B cell (primary cell): ENCODE data around the gene PPP2R5A. TPM values are rescaled to one million over a fixed set of nuclear protein-coding genes. Genes with fewer than 3 reads are reported as not detected.

Experiments
- ATAC-seq: fragments of 200-7000 bp; cut with Tn5 transposase; one replicate; pipeline ENCODE4 v1.10.0; 2021; ENCODE audit warnings: low read depth, mild to moderate bottlenecking, moderate number of reproducible peaks, moderate library complexity
- CTCF ChIA-PET: fragments of 350-600 bp; sonication (Branson Sonifier 250); formaldehyde crosslinking; loops from one replicate; lab custom pipeline; 2021; ENCODE audit warnings: antibody characterized with exemption, inconsistent platforms; lab: Charles Lee
- POLR2A ChIA-PET: fragments of 350-600 bp; sonication (Branson Sonifier 250); formaldehyde crosslinking; loops from one replicate; lab custom pipeline; 2021; ENCODE audit warnings: antibody characterized with exemption; lab: Charles Lee
- DNase-seq: peaks from one replicate; pipeline ENCODE4 v3.0.0; 2013
- H2AFZ ChIP-seq: 2 replicates; pipeline ENCODE4 v1.6.1; 2012; ENCODE audit warnings: mild to moderate bottlenecking, low read depth, low read length; ENCODE audit not compliant: insufficient read depth, poor library complexity, severe bottlenecking
- H3K27ac ChIP-seq, 2 donors: 1 replicate in 1 of 2; 2 replicates in 1 of 2; pipeline ENCODE4 v1.5.1; 2012 to 2013; ENCODE audit warnings: low read length in 2 of 2, mild to moderate bottlenecking in 2 of 2, moderate library complexity in 1 of 2
- H3K27me3 ChIP-seq, 4 experiments: fragments of 200-600 bp in 1 of 4; sonication (generic) in 1 of 4; replicated peaks in 1 of 4; 1 replicate in 2 of 4; 2 replicates in 2 of 4; pipeline versions ENCODE4 v1.6.1 to v1.7.0; 2013 to 2016; ENCODE audit warnings: low read length in 3 of 4, mild to moderate bottlenecking in 2 of 4, mixed read lengths in 1 of 4, moderate library complexity in 1 of 4; ENCODE audit not compliant: insufficient read depth in 4 of 4, control insufficient read depth in 3 of 4; ENCODE audit errors: control extremely low read depth in 1 of 4
- H3K36me3 ChIP-seq, 2 experiments: replicated peaks in 1 of 2; 1 replicate in 1 of 2; 2 replicates in 1 of 2; pipeline versions ENCODE4 v1.6.1 to v1.7.1; 2013; ENCODE audit warnings: low read length in 1 of 2; ENCODE audit not compliant: insufficient read depth in 2 of 2, control insufficient read depth in 1 of 2; ENCODE audit errors: control extremely low read depth in 1 of 2, extremely low read depth in 1 of 2
- H3K4me1 ChIP-seq, 2 donors: fragments of 200-600 bp in 1 of 2; sonication (generic) in 1 of 2; 1 replicate in 1 of 2; 2 replicates in 1 of 2; pipeline versions ENCODE4 v1.5.1 to v1.6.1; 2013 to 2017; ENCODE audit warnings: low read length in 2 of 2; ENCODE audit not compliant: control insufficient read depth in 2 of 2, insufficient read depth in 2 of 2
- H3K4me2 ChIP-seq: replicated peaks from 2 replicates; pipeline ENCODE3; 2012; ENCODE audit warnings: mild to moderate bottlenecking, low read depth, low read length; ENCODE audit not compliant: poor library complexity, severe bottlenecking
- H3K4me3 ChIP-seq, 5 experiments: fragments of 200-600 bp in 1 of 5; sonication (generic) in 1 of 5; 1 replicate in 3 of 5; 2 replicates in 2 of 5; pipeline versions ENCODE4 v1.5.1 to v1.7.0; 2011 to 2016; ENCODE audit warnings: low read length in 4 of 5, mild to moderate bottlenecking in 4 of 5, low read depth in 2 of 5, control low read depth in 1 of 5, moderate library complexity in 1 of 5; ENCODE audit not compliant: insufficient read depth in 1 of 5; ENCODE audit errors: control extremely low read depth in 1 of 5, extremely low read depth in 1 of 5
- H3K79me2 ChIP-seq: fragments of 200-600 bp; sonication (generic); one replicate; pipeline ENCODE4 v1.6.0; 2016; ENCODE audit warnings: low read length; ENCODE audit not compliant: control insufficient read depth, insufficient read depth
- H3K9ac ChIP-seq: fragments of 200-600 bp; sonication (generic); 2 replicates; pipeline ENCODE4 v1.6.1; 2017; ENCODE audit warnings: mild to moderate bottlenecking, low read length, moderate library complexity
- H3K9me3 ChIP-seq, 3 donors: one replicate each; pipeline versions ENCODE4 v1.6.1 to v1.7.1; 2013; ENCODE audit warnings: low read length in 2 of 3; ENCODE audit not compliant: control insufficient read depth in 2 of 3, insufficient read depth in 1 of 3; ENCODE audit errors: control extremely low read depth in 1 of 3
- H4K20me1 ChIP-seq: 2 replicates; pipeline ENCODE4 v1.6.0; 2012; ENCODE audit warnings: mild to moderate bottlenecking, low read length; ENCODE audit not compliant: insufficient read depth, control insufficient read depth, poor library complexity, severe bottlenecking
- H3K27ac Mint-ChIP-seq: one replicate; pipeline ENCODE4 v1.8.0; 2021; ENCODE audit warnings: mixed read lengths
- H3K27me3 Mint-ChIP-seq: one replicate; pipeline ENCODE4 v1.8.0; 2021; ENCODE audit warnings: mixed read lengths
- H3K4me1 Mint-ChIP-seq: one replicate; pipeline ENCODE4 v1.8.0; 2021; ENCODE audit warnings: mixed read lengths
- H3K4me3 Mint-ChIP-seq: one replicate; pipeline ENCODE4 v1.8.0; 2021; ENCODE audit warnings: mixed read lengths
- H3K9me3 Mint-ChIP-seq: one replicate; pipeline ENCODE4 v1.8.0; 2022; ENCODE audit warnings: mixed read lengths; ENCODE audit not compliant: insufficient read depth
- EZH2 ChIP-seq: IDR thresholded peaks from 2 replicates; pipeline ENCODE4 v1.6.1; 2012; ENCODE audit warnings: borderline replicate concordance, low read depth, mild to moderate bottlenecking, moderate library complexity, low read length; ENCODE audit not compliant: insufficient read depth, poor library complexity, severe bottlenecking
- WGBS: methylation state at CpG from one replicate; pipeline ENCODE4 v1.1.5; 2013; ENCODE audit warnings: missing lambda C conversion rate; ENCODE audit not compliant: insufficient coverage; 5-methylcytosine and 5-hydroxymethylcytosine counted together
- intact Hi-C: fragments of 100-400 bp; cut with micrococcal nuclease; formaldehyde crosslinking; loops from one replicate; pipeline ENCODE4 v1.10.0; 2022
- polyA plus RNA-seq: library from polyadenylated mRNA; depleted of rRNA; stranded (reverse); fragments of >200 nt; gene quantifications from 2 replicates; pipeline ENCODE4 v1.2.3, GENCODE V29; 2012
- total RNA-seq, 2 donors: library from RNA; stranded (reverse); fragments of 120-200 nt in 1 of 2; gene quantifications; 1 replicate in 1 of 2; 2 replicates in 1 of 2; pipeline versions ENCODE4 v1.2.3 to v1.2.4, GENCODE V29; 2013 to 2022
- TF ChIP-seq, protein P1 (sequence below): fragments of 200-600 bp; IDR thresholded peaks from one replicate; pipeline ENCODE4 v1.8.0; 2022; ENCODE audit warnings: antibody characterized with exemption, mild to moderate bottlenecking

Gene PPP2R5A
- total and polyA plus RNA-seq, 2 donors (not counting 1 experiment from before 2014, with no cell fraction given), result 22.4 to 43.4 TPM

DNA sequence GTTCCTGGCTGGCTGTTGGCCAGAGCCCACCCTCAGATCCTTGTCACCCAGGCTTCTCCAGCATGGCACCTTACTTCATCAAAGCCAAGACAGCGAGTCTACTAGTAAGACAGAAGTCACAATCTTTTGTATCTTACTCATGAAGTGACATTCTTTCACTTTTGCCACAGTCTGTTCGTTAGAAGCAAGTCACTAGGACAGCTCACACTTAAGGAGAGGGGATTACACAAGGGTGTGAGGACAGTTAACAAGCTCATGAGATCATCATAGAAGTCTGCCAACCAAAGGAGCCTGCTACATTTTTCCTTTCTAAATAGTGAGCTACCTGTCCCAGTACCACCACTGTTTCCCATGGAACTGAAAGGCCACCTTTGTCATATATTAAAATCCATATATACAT, 68.0 kb downstream of the PPP2R5A start:
- Histone ChIP-seq H3K9ac (no peak overlapping the region), H4K20me1 (peaks cover 1% of the 10 kb centered on the region), H3K4me2 (no peak overlapping the region), H2AFZ (no peak overlapping the region), H3K36me3 (peaks cover 15 to 54% of the 10 kb centered on the region in 2 experiments), H3K4me3 (no peak overlapping the region), H3K27me3 (no peaks in the 10 kb centered on the region), H3K4me1 (no peaks in the 10 kb centered on the region), H3K79me2 (peaks cover 3% of the 10 kb centered on the region), H3K27ac (no peak overlapping the region), H3K9me3 (no peaks in the 10 kb centered on the region)
- no peak for ATAC-seq
- intact Hi-C loops, result no loop called here
- Mint-ChIP-seq H3K9me3 (no peaks in the 10 kb centered on the region), H3K4me1 (no peaks in the 10 kb centered on the region), H3K4me3 (no peak overlapping the region), H3K27me3 (no peaks in the 10 kb centered on the region), H3K27ac (no peak overlapping the region)
- 89% methylated on average over 1 of the region's 2 CpGs for WGBS
- POLR2A ChIA-PET, result no interaction called here
- no peak for TF ChIP-seq EZH2
- TF ChIP-seq, protein P1, sequence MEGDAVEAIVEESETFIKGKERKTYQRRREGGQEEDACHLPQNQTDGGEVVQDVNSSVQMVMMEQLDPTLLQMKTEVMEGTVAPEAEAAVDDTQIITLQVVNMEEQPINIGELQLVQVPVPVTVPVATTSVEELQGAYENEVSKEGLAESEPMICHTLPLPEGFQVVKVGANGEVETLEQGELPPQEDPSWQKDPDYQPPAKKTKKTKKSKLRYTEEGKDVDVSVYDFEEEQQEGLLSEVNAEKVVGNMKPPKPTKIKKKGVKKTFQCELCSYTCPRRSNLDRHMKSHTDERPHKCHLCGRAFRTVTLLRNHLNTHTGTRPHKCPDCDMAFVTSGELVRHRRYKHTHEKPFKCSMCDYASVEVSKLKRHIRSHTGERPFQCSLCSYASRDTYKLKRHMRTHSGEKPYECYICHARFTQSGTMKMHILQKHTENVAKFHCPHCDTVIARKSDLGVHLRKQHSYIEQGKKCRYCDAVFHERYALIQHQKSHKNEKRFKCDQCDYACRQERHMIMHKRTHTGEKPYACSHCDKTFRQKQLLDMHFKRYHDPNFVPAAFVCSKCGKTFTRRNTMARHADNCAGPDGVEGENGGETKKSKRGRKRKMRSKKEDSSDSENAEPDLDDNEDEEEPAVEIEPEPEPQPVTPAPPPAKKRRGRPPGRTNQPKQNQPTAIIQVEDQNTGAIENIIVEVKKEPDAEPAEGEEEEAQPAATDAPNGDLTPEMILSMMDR, result no peak
- CTCF ChIA-PET, result interaction anchor here (0.6 to 1.7 kb wide), 3 partner anchors 102 to 290 kb away, joined by 3 to 4 read pairs (median 4); no protein-coding TSS in a partner anchor
- no peak for DNase-seq

DNA sequence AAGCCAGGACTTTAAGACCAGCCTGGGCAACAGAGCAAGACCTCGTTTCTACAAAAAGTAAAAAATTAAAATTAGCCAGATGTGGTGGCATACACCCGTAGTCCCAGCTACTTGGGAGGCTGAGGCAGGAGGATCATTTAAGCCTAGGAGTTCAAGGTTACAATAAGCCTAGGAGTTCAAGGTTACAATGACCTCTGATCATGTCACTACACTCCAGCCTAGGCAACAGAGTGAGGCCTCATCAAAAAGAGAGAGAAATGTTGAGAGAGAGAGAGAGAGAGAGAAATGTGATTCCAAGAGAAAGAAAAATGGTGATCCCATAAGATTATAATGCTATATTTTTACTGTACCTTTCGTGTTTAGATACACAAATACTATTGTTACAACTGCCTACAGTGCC, 69.3 kb downstream of the PPP2R5A start:
- TF ChIP-seq EZH2, result no peak
- TF ChIP-seq, protein P1, result no peak
- Histone ChIP-seq H3K9me3 (peaks cover 0 to 1% (median 0%) of the 10 kb centered on the region in 3 donors), H3K79me2 (peaks cover 3% of the 10 kb centered on the region), H3K27me3 (no peaks in the 10 kb centered on the region), H3K4me1 (no peaks in the 10 kb centered on the region), H3K9ac (no peak overlapping the region), H3K4me2 (no peak overlapping the region), H4K20me1 (no peaks in the 10 kb centered on the region), H3K4me3 (no peak overlapping the region), H2AFZ (no peak overlapping the region), H3K27ac (no peak overlapping the region), H3K36me3 (peaks cover 20 to 59% of the 10 kb centered on the region in 2 experiments)
- Mint-ChIP-seq H3K9me3 (no peaks in the 10 kb centered on the region), H3K27me3 (no peaks in the 10 kb centered on the region), H3K4me3 (no peak overlapping the region), H3K27ac (no peak overlapping the region), H3K4me1 (no peaks in the 10 kb centered on the region)
- intact Hi-C loops, result no loop called here
- ChIA-PET CTCF (interaction anchor here (0.6 to 1.7 kb wide), 3 partner anchors 11 to 350 kb away, joined by 3 to 4 read pairs (median 3); no protein-coding TSS in a partner anchor), POLR2A (no interaction called here)
- ATAC-seq, result no peak
- no peak for DNase-seq
- no CpG with 5 or more reads among the region's 3 CpGs for WGBS
